Lower leg skin (tissue), 4 donors: ENCODE results near the gene LYAR. TPM values are rescaled to one million over a fixed set of nuclear protein-coding genes. Genes with fewer than 3 reads are reported as not detected.

Source experiments
- DNase-seq, 2 donors: peaks; one replicate each; pipeline ENCODE4 v3.0.0-alpha.2; 2019; ENCODE audit warnings: low spot score in 2 of 2
- H3K4me3 ChIP-seq: fragments of 200-600 bp; sonication (generic); 2 replicates; pipeline ENCODE4 v1.5.1; 2017; ENCODE audit warnings: mild to moderate bottlenecking, low read depth; ENCODE audit not compliant: poor library complexity, severe bottlenecking
- CTCF ChIP-seq, 3 donors: fragments of 450-650 bp; IDR thresholded peaks; one replicate each; pipeline ENCODE4 v1.5.1; 2016; ENCODE audit warnings: antibody characterized with exemption in 3 of 3, mild to moderate bottlenecking in 3 of 3, moderate library complexity in 2 of 3
- POLR2A ChIP-seq, 2 donors: fragments of 450-650 bp; IDR thresholded peaks; one replicate each; pipeline ENCODE4 v1.6.1; 2016 to 2017; ENCODE audit warnings: antibody characterized with exemption in 2 of 2, mild to moderate bottlenecking in 1 of 2, moderate library complexity in 1 of 2
- WGBS, 2 donors: methylation state at CpG; one replicate each; pipeline ENCODE4 v1.1.5; 2018; 5-methylcytosine and 5-hydroxymethylcytosine counted together
- intact Hi-C: fragments of 100-400 bp; cut with DNase I; formaldehyde crosslinking; loops from one replicate; pipeline ENCODE4 v1.15.0; 2023; ENCODE audit warnings: low total_unique reads
- total RNA-seq, 4 donors: library from RNA; depleted of rRNA; stranded (reverse); fragments of >200 nt; gene quantifications; one replicate each; pipeline ENCODE4 v1.1.0, GENCODE V29; 2016

LYAR gene
- total RNA-seq, 4 donors from 2014 or later: 5.9 to 13.2 (median 10.0) TPM

- intact Hi-C loops: no loop called here
- TF ChIP-seq POLR2A (IDR thresholded peaks at IDR 0.05): no peak
- no peak for TF ChIP-seq CTCF (IDR thresholded peaks at IDR 0.05)
- no peak for DNase-seq
- 94 to 95% methylated on average over 22 to 26 of the region's 26 CpGs for WGBS, 2 donors
- H3K4me3 ChIP-seq: no peak overlapping the region
These were observed 31.2 kb upstream of the LYAR start for GRCh38 chr4:4320951-4321714.

- DNase-seq: no peak
- no peak overlapping the region for H3K4me3 ChIP-seq
- 93 to 97% methylated on average over 15 of the region's 15 CpGs for WGBS, 2 donors
- no peak for TF ChIP-seq POLR2A (IDR thresholded peaks at IDR 0.05)
- no peak for TF ChIP-seq CTCF (IDR thresholded peaks at IDR 0.05)
- intact Hi-C loops: no loop called here
These were observed 30.6 kb upstream of the LYAR start for GRCh38 chr4:4320528-4320927.

- 95% methylated on average over 22 of the region's 23 CpGs for WGBS, 2 donors
- no peak overlapping the region for H3K4me3 ChIP-seq
- intact Hi-C loops: no loop called here
- TF ChIP-seq CTCF (IDR thresholded peaks at IDR 0.05) (no peak), POLR2A (IDR thresholded peaks at IDR 0.05) (no peak)
- no peak for DNase-seq
These were observed 27.7 kb upstream of the LYAR start for GRCh38 chr4:4317496-4318232.

GRCh38 chr4:4316150-4316495 lies 26.2 kb upstream of the LYAR start:
- no peak for DNase-seq
- TF ChIP-seq CTCF (IDR thresholded peaks at IDR 0.05) (no peak), POLR2A (IDR thresholded peaks at IDR 0.05) (no peak)
- H3K4me3 ChIP-seq: no peak overlapping the region
- intact Hi-C loops: no loop called here
- 90 to 94% methylated on average over 13 of the region's 13 CpGs for WGBS, 2 donors

- H3K4me3 ChIP-seq: no peak overlapping the region
- TF ChIP-seq CTCF (IDR thresholded peaks at IDR 0.05) (no peak), POLR2A (IDR thresholded peaks at IDR 0.05) (no peak)
- no peak for DNase-seq
- intact Hi-C loops: no loop called here
- 89 to 91% methylated on average over 12 of the region's 12 CpGs for WGBS, 2 donors
These were observed 25.7 kb upstream of the LYAR start for GRCh38 chr4:4315461-4316149.
